Cardiac fibroblast (primary cell): ENCODE measurements around the gene IFNL3.
A peak's percentile ranks its signal among the peaks of the same experiment; 100 is the strongest.

Experiments
- DNase-seq, 2 donors: peaks; one replicate each; pipeline versions ENCODE4 v3.0.0 to v3.0.0-alpha.2; 2010; ENCODE audit warnings: low read depth in 2 of 2
- H3K4me3 ChIP-seq, 2 donors: replicated peaks in 1 of 2; 1 replicate in 1 of 2; 2 replicates in 1 of 2; pipeline ENCODE4 v1.5.1; 2011; ENCODE audit warnings: low read depth in 2 of 2, low read length in 2 of 2, mild to moderate bottlenecking in 2 of 2, moderate library complexity in 1 of 2
- CTCF ChIP-seq: IDR thresholded peaks from one replicate; pipeline ENCODE4 v1.5.1; 2011; ENCODE audit warnings: low read depth, mild to moderate bottlenecking, low read length, inconsistent platforms

IFNL3 gene

GRCh38 chr19:39212375-39212742, 32.4 kb downstream of the IFNL3 start:
- no peak overlapping the region for H3K4me3 ChIP-seq
- peak in 1 of 2 donors; percentile 38 for DNase-seq
- peak; percentile 44 for TF ChIP-seq CTCF

- no peak for DNase-seq
- H3K4me3 ChIP-seq = no peak overlapping the region
- TF ChIP-seq CTCF = no peak
Observed at GRCh38 chr19:39211731-39212374, 33.0 kb downstream of the IFNL3 start.

- no peak for DNase-seq
- H3K4me3 ChIP-seq = no peak overlapping the region
- no peak for TF ChIP-seq CTCF
Observed at GRCh38 chr19:39209196-39209595, 35.6 kb downstream of the IFNL3 start.

- TF ChIP-seq CTCF = no peak
- H3K4me3 ChIP-seq = no peak overlapping the region
- no peak for DNase-seq
Observed at GRCh38 chr19:39208175-39208795, 36.5 kb downstream of the IFNL3 start.

- no peak for TF ChIP-seq CTCF
- H3K4me3 ChIP-seq = no peak overlapping the region
- no peak for DNase-seq
Observed at GRCh38 chr19:39207293-39207836, 37.4 kb downstream of the IFNL3 start.

GRCh38 chr19:39206122-39206521, 38.7 kb downstream of the IFNL3 start:
- TF ChIP-seq CTCF = no peak
- no peak for DNase-seq
- no peak overlapping the region for H3K4me3 ChIP-seq
